ENCODE measurements around the gene L3MBTL1. TPM values are rescaled to one million over a fixed set of nuclear protein-coding genes. Genes with fewer than 3 reads are reported as not detected.

L3MBTL1 gene
- total RNA-seq, 2 donors from 2014 or later = 38.4 to 57.6 TPM

- H3K9ac ChIP-seq (ENCODE audit: extremely low read depth, low read length, poor library complexity, severe bottlenecking) = no peak overlapping the region
- H3K27ac ChIP-seq (ENCODE audit: low read depth, low read length) = no peak overlapping the region
- H3K4me1 ChIP-seq (ENCODE audit: control insufficient read depth, insufficient read depth, low read length) = no peaks in the 10 kb centered on the region
- TF ChIP-seq CTCF (conservative IDR thresholded peaks at IDR 0.05) = no peak
- WGBS, 2 experiments (ENCODE audit: insufficient coverage in 1 of 2, insufficient read length in 1 of 2) = 93 to 98% methylated on average over 3 to 4 of the region's 4 CpGs
- Mint-ChIP-seq H3K27ac (no peak overlapping the region), H3K4me1 (no peaks in the 10 kb centered on the region), H3K27me3 (ENCODE audit: insufficient read depth) (peaks cover 33% of the 10 kb centered on the region), H3K4me3 (no peak overlapping the region), H3K9me3 (peaks cover 3% of the 10 kb centered on the region), H3K36me3 (ENCODE audit: low read depth) (peaks cover 2% of the 10 kb centered on the region)
- no peaks in the 10 kb centered on the region for H3K9me3 ChIP-seq (ENCODE audit: control insufficient read depth, low read length)
- DNase-seq = no peak
- H3K36me3 ChIP-seq (ENCODE audit: control insufficient read depth, insufficient read depth, low read length) = no peaks in the 10 kb centered on the region
- H3K4me3 ChIP-seq (ENCODE audit: low read length) = no peak overlapping the region
- H3K27me3 ChIP-seq (ENCODE audit: control insufficient read depth, insufficient read depth, low read length, poor library complexity, severe bottlenecking) = peaks cover 30% of the 10 kb centered on the region
Measured at GRCh38 chr20:43477619-43478018, 29.9 kb upstream of the L3MBTL1 start.

- no peak for DNase-seq
- Histone ChIP-seq H3K27ac (ENCODE audit: low read depth, low read length) (no peak overlapping the region), H3K4me1 (ENCODE audit: control insufficient read depth, insufficient read depth, low read length) (no peaks in the 10 kb centered on the region), H3K36me3 (ENCODE audit: control insufficient read depth, insufficient read depth, low read length) (no peaks in the 10 kb centered on the region), H3K27me3 (ENCODE audit: control insufficient read depth, insufficient read depth, low read length, poor library complexity, severe bottlenecking) (no peaks in the 10 kb centered on the region), H3K9me3 (ENCODE audit: control insufficient read depth, low read length) (peaks cover 5% of the 10 kb centered on the region), H3K4me3 (ENCODE audit: low read length) (no peak overlapping the region), H3K9ac (ENCODE audit: extremely low read depth, low read length, poor library complexity, severe bottlenecking) (no peak overlapping the region)
- no peaks in the 10 kb centered on the region for H3K27me3 Mint-ChIP-seq (ENCODE audit: insufficient read depth)
- peaks cover 27% of the 10 kb centered on the region for H3K9me3 Mint-ChIP-seq
- no peak overlapping the region for H3K27ac Mint-ChIP-seq
- H3K36me3 Mint-ChIP-seq (ENCODE audit: low read depth) = no peaks in the 10 kb centered on the region
- WGBS, 2 experiments (ENCODE audit: insufficient coverage in 1 of 2, insufficient read length in 1 of 2) = 92 to 94% methylated on average over 2 of the region's 2 CpGs
- TF ChIP-seq CTCF (conservative IDR thresholded peaks at IDR 0.05) = no peak
- H3K4me3 Mint-ChIP-seq = no peak overlapping the region
- no peaks in the 10 kb centered on the region for H3K4me1 Mint-ChIP-seq
Measured at GRCh38 chr20:43490038-43490437, 17.5 kb upstream of the L3MBTL1 start.

- no peak for DNase-seq
- H3K36me3 Mint-ChIP-seq (ENCODE audit: low read depth) = no peaks in the 10 kb centered on the region
- H3K4me1 Mint-ChIP-seq = no peaks in the 10 kb centered on the region
- H3K9me3 Mint-ChIP-seq = peaks cover 12% of the 10 kb centered on the region
- H3K27ac Mint-ChIP-seq = no peak overlapping the region
- 95 to 100% methylated on average over 3 of the region's 3 CpGs for WGBS, 2 experiments (ENCODE audit: insufficient coverage in 1 of 2, insufficient read length in 1 of 2)
- Histone ChIP-seq H3K27me3 (ENCODE audit: control insufficient read depth, insufficient read depth, low read length, poor library complexity, severe bottlenecking) (no peaks in the 10 kb centered on the region), H3K4me1 (ENCODE audit: control insufficient read depth, insufficient read depth, low read length) (no peaks in the 10 kb centered on the region), H3K27ac (ENCODE audit: low read depth, low read length) (no peak overlapping the region), H3K9ac (ENCODE audit: extremely low read depth, low read length, poor library complexity, severe bottlenecking) (no peak overlapping the region), H3K9me3 (ENCODE audit: control insufficient read depth, low read length) (no peaks in the 10 kb centered on the region), H3K36me3 (ENCODE audit: control insufficient read depth, insufficient read depth, low read length) (no peaks in the 10 kb centered on the region), H3K4me3 (ENCODE audit: low read length) (no peak overlapping the region)
- peaks cover 5% of the 10 kb centered on the region for H3K27me3 Mint-ChIP-seq (ENCODE audit: insufficient read depth)
- H3K4me3 Mint-ChIP-seq = no peak overlapping the region
- no peak for TF ChIP-seq CTCF (conservative IDR thresholded peaks at IDR 0.05)
Measured at GRCh38 chr20:43492101-43492500, 15.4 kb upstream of the L3MBTL1 start.

Data from endodermal cell (in vitro differentiated cells).